GM19035 (cell line): ENCODE measurements around the gene DHCR24.
"Not testable (repeated sequence)": the region's sequence is repeated elsewhere in the genome, so short reads cannot be mapped to it uniquely, and the experiment has no call there.

Experiments used
- ATAC-seq: cut with Tn5 transposase; IDR thresholded peaks from one replicate; pipeline ENCODE4 v1.9.1; 2021; ENCODE audit not compliant: unreplicated experiment

DHCR24 gene

GRCh38 chr1:54888080-54888733 is 1.2 kb upstream of the DHCR24 start:
- no peak for ATAC-seq

- no peak for ATAC-seq
Observed at GRCh38 chr1:54887665-54888071, 673 bp upstream of the DHCR24 start.

- ATAC-seq, result no peak
Observed at GRCh38 chr1:54885807-54886723, 930 bp downstream of the DHCR24 start.

- ATAC-seq, result no peak
Observed at GRCh38 chr1:54885237-54885679, 1.7 kb downstream of the DHCR24 start.

GRCh38 chr1:54884768-54885167 is 2.2 kb downstream of the DHCR24 start:
- no peak for ATAC-seq

GRCh38 chr1:54884135-54884586 is 2.8 kb downstream of the DHCR24 start:
- no peak for ATAC-seq

GRCh38 chr1:54883349-54884102 is 3.5 kb downstream of the DHCR24 start:
- ATAC-seq, result no peak

GRCh38 chr1:54882519-54882918 is 4.5 kb downstream of the DHCR24 start:
- ATAC-seq, result no peak

GRCh38 chr1:54881604-54882003 is 5.4 kb downstream of the DHCR24 start:
- ATAC-seq, result not testable (repeated sequence)

GRCh38 chr1:54879872-54880271 is 7.1 kb downstream of the DHCR24 start:
- ATAC-seq, result no peak

GRCh38 chr1:54876814-54877213 is 10.2 kb downstream of the DHCR24 start:
- no peak for ATAC-seq

GRCh38 chr1:54875000-54875399 is 12.0 kb downstream of the DHCR24 start:
- no peak for ATAC-seq

GRCh38 chr1:54874079-54874830 is 12.7 kb downstream of the DHCR24 start:
- no peak for ATAC-seq

GRCh38 chr1:54872036-54872331 is 15.0 kb downstream of the DHCR24 start:
- ATAC-seq, result no peak

GRCh38 chr1:54871275-54872035 is 15.5 kb downstream of the DHCR24 start:
- no peak for ATAC-seq

- no peak for ATAC-seq
Observed at GRCh38 chr1:54870869-54871268, 16.1 kb downstream of the DHCR24 start.

GRCh38 chr1:54869173-54869851 is 17.7 kb downstream of the DHCR24 start:
- no peak for ATAC-seq

- ATAC-seq, result no peak
Observed at GRCh38 chr1:54867717-54868057, 19.3 kb downstream of the DHCR24 start.

- no peak for ATAC-seq
Observed at GRCh38 chr1:54866801-54867716, 19.9 kb downstream of the DHCR24 start.
